SK-N-SH (cell line): ENCODE results near the gene IFITM5. TPM values are rescaled to one million over a fixed set of nuclear protein-coding genes. Genes with fewer than 3 reads are reported as not detected.

Experiments
- CTCF ChIA-PET: fragments of 300-600, 350-600 bp; formaldehyde crosslinking; extraction: SDS; loops from one replicate; lab custom pipeline; 2021; lab: Yijun Ruan, JAX
- POLR2A ChIA-PET: fragments of 350-600 bp; sonication (Branson Sonifier 250); formaldehyde crosslinking; extraction: SDS; loops from one replicate; lab custom pipeline; 2020; ENCODE audit warnings: antibody characterized with exemption, inconsistent platforms; lab: Yijun Ruan, JAX
- DNase-seq: peaks from one replicate; pipeline ENCODE4 v3.0.0; 2012
- H2AFZ ChIP-seq: fragments of 200-600 bp; sonication (generic); 2 replicates; pipeline ENCODE4 v1.8.1; 2016; ENCODE audit warnings: antibody characterized with exemption, mild to moderate bottlenecking, low read depth
- H3F3A ChIP-seq: fragments of 200-600 bp; sonication (generic); replicated peaks from 2 replicates; pipeline ENCODE3; 2016; ENCODE audit warnings: antibody characterized with exemption, mild to moderate bottlenecking; ENCODE audit not compliant: insufficient read depth
- H3K27ac ChIP-seq, 2 experiments: fragments of 200-500 bp in 1 of 2; fragments of 200-600 bp in 1 of 2; sonication (Bioruptor generic) in 1 of 2; sonication (generic), shearing (Covaris generic) in 1 of 2; 2 replicates each; pipeline versions ENCODE4 v1.5.1 to v1.6.1; 2014 to 2016; ENCODE audit warnings: low read depth in 2 of 2, inconsistent platforms in 1 of 2, low read length in 1 of 2, mild to moderate bottlenecking in 1 of 2, mixed read lengths in 1 of 2
- H3K27me3 ChIP-seq: fragments of 200-600 bp; sonication (generic), shearing (Covaris generic); 2 replicates; pipeline ENCODE4 v1.6.1; 2016; ENCODE audit warnings: mixed run types; ENCODE audit not compliant: insufficient read depth
- H3K36me3 ChIP-seq, 2 experiments: fragments of 200-500 bp in 1 of 2; fragments of 200-600 bp in 1 of 2; sonication (Bioruptor generic) in 1 of 2; sonication (generic) in 1 of 2; replicated peaks in 1 of 2; 2 replicates each; pipeline versions ENCODE3 to v1.5.1; 2014 to 2016; ENCODE audit warnings: low read length in 1 of 2, mild to moderate bottlenecking in 1 of 2; ENCODE audit not compliant: insufficient read depth in 2 of 2, control insufficient read depth in 1 of 2
- H3K4me1 ChIP-seq, 2 experiments: fragments of 200-500 bp in 1 of 2; fragments of 200-600 bp in 1 of 2; sonication (Bioruptor generic) in 1 of 2; sonication (generic), shearing (Covaris generic) in 1 of 2; 2 replicates each; pipeline versions ENCODE4 v1.5.1 to v1.6.1; 2014 to 2016; ENCODE audit warnings: low read depth in 1 of 2, low read length in 1 of 2, mixed run types in 1 of 2; ENCODE audit not compliant: insufficient read depth in 2 of 2, control insufficient read depth in 1 of 2
- H3K4me2 ChIP-seq: fragments of 200-600 bp; sonication (generic), shearing (Covaris generic); 2 replicates; pipeline ENCODE4 v1.6.1; 2017; ENCODE audit warnings: mixed run types
- H3K4me3 ChIP-seq, 2 experiments: fragments of 200-500 bp in 1 of 2; fragments of 200-600 bp in 1 of 2; sonication (Bioruptor generic) in 1 of 2; sonication (generic), shearing (Covaris generic) in 1 of 2; 2 replicates each; pipeline versions ENCODE4 v1.5.1 to v1.8.1; 2014 to 2016; ENCODE audit warnings: low read depth in 2 of 2, inconsistent platforms in 1 of 2, low read length in 1 of 2, mild to moderate bottlenecking in 1 of 2, mixed read lengths in 1 of 2, moderate library complexity in 1 of 2
- H3K79me2 ChIP-seq: fragments of 200-600 bp; sonication (generic); 2 replicates; pipeline ENCODE4 v1.8.1; 2017; ENCODE audit warnings: mild to moderate bottlenecking; ENCODE audit not compliant: insufficient read depth
- H3K9ac ChIP-seq: fragments of 200-600 bp; sonication (generic); 2 replicates; pipeline ENCODE4 v1.6.1; 2017; ENCODE audit warnings: mixed run types
- H3K9me2 ChIP-seq: fragments of 200-600 bp; sonication (generic); 2 replicates; pipeline ENCODE4 v1.6.1; 2017; ENCODE audit warnings: mixed run types
- H3K9me3 ChIP-seq: fragments of 200-600 bp; sonication (generic); 2 replicates; pipeline ENCODE4 v1.6.1; 2017; ENCODE audit warnings: mixed run types, mild to moderate bottlenecking, moderate library complexity
- H4K20me1 ChIP-seq: fragments of 200-600 bp; sonication (generic); 2 replicates; pipeline ENCODE4 v1.6.1; 2017; ENCODE audit warnings: mild to moderate bottlenecking, mixed run types; ENCODE audit not compliant: insufficient read depth
- CHD2 ChIP-seq: fragments of 150-350 bp; IDR thresholded peaks from 2 replicates; pipeline ENCODE4 v1.6.1; 2018; ENCODE audit warnings: low read length; ENCODE audit not compliant: partially characterized antibody
- EZH2phosphoT487 ChIP-seq: fragments of 200-600 bp; sonication (generic); IDR thresholded peaks from 2 replicates; pipeline ENCODE4 v1.6.1; 2017; ENCODE audit warnings: low read depth, mixed run types, mild to moderate bottlenecking, antibody characterized with exemption, moderate library complexity, borderline replicate concordance
- JUND ChIP-seq: IDR thresholded peaks from 2 replicates; pipeline ENCODE4 v1.4.0; 2012
- MXI1 ChIP-seq: IDR thresholded peaks from 2 replicates; pipeline ENCODE4 v1.6.1; 2012; ENCODE audit warnings: mild to moderate bottlenecking, low read depth, low read length, improper control_type of control experiment
- NFIC ChIP-seq: IDR thresholded peaks from 2 replicates; pipeline ENCODE4 v1.4.0; 2012; ENCODE audit warnings: borderline replicate concordance
- POLR2AphosphoS5 ChIP-seq: IDR thresholded peaks from 2 replicates; pipeline ENCODE4 v1.6.1; 2012; ENCODE audit warnings: low read depth, low read length
- RCOR1 ChIP-seq: fragments of 150-350 bp; IDR thresholded peaks from 2 replicates; pipeline ENCODE4 v1.6.1; 2017; ENCODE audit warnings: antibody characterized with exemption, low read length
- REST ChIP-seq: IDR thresholded peaks from 2 replicates; pipeline ENCODE4 v1.6.1; 2012; ENCODE audit warnings: mild to moderate bottlenecking, low read depth, low read length, moderate library complexity
- RFX5 ChIP-seq: IDR thresholded peaks from 2 replicates; pipeline ENCODE4 v1.6.1; 2012; ENCODE audit warnings: mild to moderate bottlenecking, improper control_type of control experiment, low read length
- WGBS: methylation state at CpG from one replicate; pipeline ENCODE4 v1.1.6; 2017; ENCODE audit warnings: low lambda C conversion rate; 5-methylcytosine and 5-hydroxymethylcytosine counted together
- polyA plus RNA-seq, 3 experiments: library from polyadenylated mRNA; depleted of rRNA; stranded (reverse); fragments of >200 nt; gene quantifications; 2 replicates each; pipeline ENCODE4 v1.2.3, GENCODE V29; 2012
- TF ChIP-seq, protein P1 (sequence below): IDR thresholded peaks from 2 replicates; pipeline ENCODE4; 2012

IFITM5 gene
- polyA plus RNA-seq, 1 of the 3 experiments (the other 2 are of a cell fraction) = not detected

- no peak for TF ChIP-seq REST
- no peak for TF ChIP-seq MXI1
- TF ChIP-seq RCOR1 = no peak
- no peak for TF ChIP-seq NFIC
Measured at GRCh38 chr11:282171-282570, 17.2 kb downstream of the IFITM5 start (continued).

- peak; percentile 32 for DNase-seq
- CTCF ChIA-PET = interaction anchor here (1.4 to 4.1 kb wide), 3 partner anchors 24 to 36 kb away, joined by 3 to 16 read pairs (median 3); no protein-coding TSS in a partner anchor
- WGBS = 7% methylated on average over 11 of the region's 26 CpGs
Measured at GRCh38 chr11:281486-282161, 17.7 kb downstream of the IFITM5 start.

More at GRCh38 chr11:281486-282161, 17.7 kb downstream of the IFITM5 start:
- TF ChIP-seq EZH2phosphoT487 (no peak), RFX5 (no peak), CHD2 (no peak), POLR2AphosphoS5 (no peak), JUND (no peak)
- TF ChIP-seq, protein P1, sequence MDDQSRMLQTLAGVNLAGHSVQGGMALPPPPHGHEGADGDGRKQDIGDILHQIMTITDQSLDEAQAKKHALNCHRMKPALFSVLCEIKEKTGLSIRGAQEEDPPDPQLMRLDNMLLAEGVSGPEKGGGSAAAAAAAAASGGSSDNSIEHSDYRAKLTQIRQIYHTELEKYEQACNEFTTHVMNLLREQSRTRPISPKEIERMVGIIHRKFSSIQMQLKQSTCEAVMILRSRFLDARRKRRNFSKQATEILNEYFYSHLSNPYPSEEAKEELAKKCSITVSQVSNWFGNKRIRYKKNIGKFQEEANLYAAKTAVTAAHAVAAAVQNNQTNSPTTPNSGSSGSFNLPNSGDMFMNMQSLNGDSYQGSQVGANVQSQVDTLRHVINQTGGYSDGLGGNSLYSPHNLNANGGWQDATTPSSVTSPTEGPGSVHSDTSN = no peak
- H2AFZ ChIP-seq = no peak overlapping the region
- no peak overlapping the region for H3K4me2 ChIP-seq
- no peaks in the 10 kb centered on the region for H3F3A ChIP-seq
- no peaks in the 10 kb centered on the region for H3K9me3 ChIP-seq
- H3K27me3 ChIP-seq = peaks cover 56% of the 10 kb centered on the region
- POLR2A ChIA-PET = no interaction called here
- H3K4me3 ChIP-seq = no peak overlapping the region
- H3K9me2 ChIP-seq = no peaks in the 10 kb centered on the region
- no peaks in the 10 kb centered on the region for H3K79me2 ChIP-seq
- H4K20me1 ChIP-seq = no peaks in the 10 kb centered on the region
- no peaks in the 10 kb centered on the region for H3K36me3 ChIP-seq
- no peak overlapping the region for H3K9ac ChIP-seq
- H3K27ac ChIP-seq = no peak overlapping the region
- H3K4me1 ChIP-seq = no peaks in the 10 kb centered on the region
